Upper lobe of right lung (tissue), 1 donor: ENCODE measurements around the gene KLHDC8B. TPM values are rescaled to one million over a fixed set of nuclear protein-coding genes. Genes with fewer than 3 reads are reported as not detected.

Source experiments
- ATAC-seq: fragments of 200-7000 bp; cut with Tn5 transposase; one replicate; pipeline ENCODE4 v1.9.1; 2020; ENCODE audit warnings: mild to moderate bottlenecking, moderate library complexity
- DNase-seq: peaks from one replicate; pipeline ENCODE4 v3.0.0-alpha.2; 2020
- H3K27ac ChIP-seq: fragments of 200-600 bp; one replicate; pipeline ENCODE4 v1.8.0; 2022
- H3K27me3 ChIP-seq: fragments of 200-600 bp; one replicate; pipeline ENCODE4 v1.8.0; 2022; ENCODE audit warnings: mild to moderate bottlenecking
- H3K36me3 ChIP-seq: fragments of 200-600 bp; one replicate; pipeline ENCODE4 v1.8.0; 2022
- H3K4me1 ChIP-seq: fragments of 200-600 bp; one replicate; pipeline ENCODE4 v1.8.0; 2022
- H3K4me3 ChIP-seq: fragments of 200-600 bp; one replicate; pipeline ENCODE4 v1.8.0; 2022; ENCODE audit warnings: mild to moderate bottlenecking
- H3K9me3 ChIP-seq: fragments of 200-600 bp; one replicate; pipeline ENCODE4 v1.8.0; 2022
- intact Hi-C: fragments of 100-400 bp; cut with DNase I; formaldehyde crosslinking; loops from one replicate; pipeline ENCODE4 v1.11.0; 2022
- long read RNA-seq: library from polyadenylated mRNA; unstranded; transcript quantifications from one replicate; pipeline ENCODE4 v2.0.0, GENCODE V29; 2021
- total RNA-seq: library from RNA; stranded (reverse); fragmentation: NEBNext Ultra II Directional; extraction: Animal tissue kit (Norgen Biotek cat#: 25700); gene quantifications from one replicate; pipeline ENCODE4 v1.2.1, GENCODE V29; 2021
- TF ChIP-seq, protein P1 (sequence below): fragments of 200-600 bp; IDR thresholded peaks from one replicate; pipeline ENCODE4 v1.8.0; 2022; ENCODE audit warnings: antibody characterized with exemption
- donor health status: DM: no; HTN: yes; CAD: no; lungs with severe emphysema.

The KLHDC8B gene
- 22.4 TPM for total RNA-seq
- long read RNA-seq, transcript KLHDC8B-201 (6 exons, 1,959 nt): major isoform, 16 of 32 reads
- long read RNA-seq, partial matches to known transcripts: 8 of 32 reads
- long read RNA-seq, other reads (novel, unspliced or antisense): 7 of 32 reads

DNA sequence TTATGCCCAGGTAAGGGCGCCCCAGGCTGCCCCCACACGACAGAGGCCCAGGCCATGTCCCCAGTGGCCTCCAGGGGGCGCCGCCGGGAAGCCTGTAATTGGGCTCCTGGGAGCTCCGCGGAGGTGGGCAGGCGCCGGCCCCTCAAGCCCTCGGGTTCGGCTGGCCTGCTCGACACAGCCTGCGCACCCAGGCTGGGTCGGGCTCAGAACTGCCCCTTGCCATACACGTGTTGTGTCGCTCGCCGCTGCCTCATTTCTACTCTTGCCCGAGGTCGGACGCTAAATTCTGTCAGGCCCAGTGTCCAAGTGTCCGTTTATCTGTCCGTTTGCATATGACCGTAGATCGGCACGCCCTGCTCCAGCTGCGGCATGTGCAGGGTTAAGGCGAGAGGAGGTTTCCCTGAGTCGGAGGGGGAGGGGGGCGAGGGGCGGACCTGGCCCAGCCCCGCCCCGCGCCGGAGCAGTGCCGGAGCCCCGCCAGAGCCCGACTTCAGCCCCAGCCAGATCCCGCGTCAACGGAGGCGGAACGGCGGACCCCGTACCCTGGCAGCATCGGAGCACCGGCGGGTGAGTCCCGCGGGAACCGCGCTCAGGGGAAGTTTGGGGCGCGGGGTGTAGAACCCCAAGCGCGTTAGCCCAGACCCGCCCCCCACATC, at the start of gene KLHDC8B:
Gene KLHDC8B (plus strand): TSS at position 480 of the 656 bp plus-strand sequence. CDS start 1,172 bp downstream, outside the sequence.
- TF ChIP-seq, protein P1, sequence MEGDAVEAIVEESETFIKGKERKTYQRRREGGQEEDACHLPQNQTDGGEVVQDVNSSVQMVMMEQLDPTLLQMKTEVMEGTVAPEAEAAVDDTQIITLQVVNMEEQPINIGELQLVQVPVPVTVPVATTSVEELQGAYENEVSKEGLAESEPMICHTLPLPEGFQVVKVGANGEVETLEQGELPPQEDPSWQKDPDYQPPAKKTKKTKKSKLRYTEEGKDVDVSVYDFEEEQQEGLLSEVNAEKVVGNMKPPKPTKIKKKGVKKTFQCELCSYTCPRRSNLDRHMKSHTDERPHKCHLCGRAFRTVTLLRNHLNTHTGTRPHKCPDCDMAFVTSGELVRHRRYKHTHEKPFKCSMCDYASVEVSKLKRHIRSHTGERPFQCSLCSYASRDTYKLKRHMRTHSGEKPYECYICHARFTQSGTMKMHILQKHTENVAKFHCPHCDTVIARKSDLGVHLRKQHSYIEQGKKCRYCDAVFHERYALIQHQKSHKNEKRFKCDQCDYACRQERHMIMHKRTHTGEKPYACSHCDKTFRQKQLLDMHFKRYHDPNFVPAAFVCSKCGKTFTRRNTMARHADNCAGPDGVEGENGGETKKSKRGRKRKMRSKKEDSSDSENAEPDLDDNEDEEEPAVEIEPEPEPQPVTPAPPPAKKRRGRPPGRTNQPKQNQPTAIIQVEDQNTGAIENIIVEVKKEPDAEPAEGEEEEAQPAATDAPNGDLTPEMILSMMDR: peak; percentile 97
- intact Hi-C loops: loop anchor here (10.0 kb wide), 1 partner anchor 104 kb away; the partner anchor contains the start of gene C3orf62
- DNase-seq: peak; percentile 94
- peak; percentile 89 for ATAC-seq
- peak within 1 kb of the TSS; percentile 91 for H3K4me3 ChIP-seq
- peaks cover 33% of the 10 kb centered on the region for H3K4me1 ChIP-seq
- H3K27me3 ChIP-seq: no peaks in the 10 kb centered on the region
- peak within 1 kb of the TSS; percentile 81 for H3K27ac ChIP-seq
- no peaks in the 10 kb centered on the region for H3K9me3 ChIP-seq
- H3K36me3 ChIP-seq: peaks cover 24% of the 10 kb centered on the region

DNA sequence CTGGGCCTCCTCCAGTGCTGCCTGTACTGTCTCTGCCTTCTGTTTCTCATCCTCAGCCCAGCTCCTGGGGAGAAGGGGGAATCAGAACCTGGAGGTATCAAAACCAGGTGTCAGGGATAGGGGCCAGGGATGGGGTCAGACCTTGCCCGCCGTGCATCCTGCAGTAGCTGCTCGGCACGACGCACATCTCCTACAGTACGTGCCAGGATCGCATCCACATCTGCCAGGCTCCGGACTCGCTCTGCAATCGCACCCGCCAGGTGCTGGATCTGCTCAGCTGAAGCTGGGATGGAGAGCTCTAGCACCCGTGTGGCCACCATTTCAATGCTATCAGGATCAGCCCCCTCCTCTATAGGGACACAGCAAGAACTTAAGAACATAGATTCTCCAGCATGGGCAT, 49.4 kb upstream of the KLHDC8B start:
- Histone ChIP-seq H3K9me3 (no peaks in the 10 kb centered on the region), H3K27me3 (no peaks in the 10 kb centered on the region), H3K4me1 (peaks cover 17% of the 10 kb centered on the region), H3K4me3 (no peak overlapping the region), H3K36me3 (peaks cover 70% of the 10 kb centered on the region), H3K27ac (no peak overlapping the region)
- ATAC-seq: no peak
- intact Hi-C loops: no loop called here
- TF ChIP-seq, protein P1: no peak
- no peak for DNase-seq

DNA sequence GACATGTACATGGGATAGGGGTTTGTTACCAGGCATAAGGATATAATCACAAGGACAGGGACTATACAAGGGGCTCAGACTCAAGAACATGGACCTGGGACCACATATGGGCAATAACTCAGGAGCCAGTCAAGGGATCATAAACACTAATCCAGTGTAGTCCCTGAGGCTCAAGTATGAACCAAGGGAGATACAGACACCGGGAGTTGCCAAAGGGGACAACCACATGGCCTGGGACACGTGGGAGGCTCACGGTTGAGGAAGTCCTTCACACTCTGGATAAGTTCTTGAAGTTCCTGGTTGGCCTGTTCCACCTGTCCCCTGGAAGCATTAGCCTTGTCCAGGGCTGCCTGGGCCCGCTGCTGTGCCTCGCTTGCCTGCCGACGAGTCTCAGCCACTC, 48.9 kb upstream of the KLHDC8B start:
- intact Hi-C loops: no loop called here
- H3K36me3 ChIP-seq: peaks cover 66% of the 10 kb centered on the region
- TF ChIP-seq, protein P1: no peak

DNA sequence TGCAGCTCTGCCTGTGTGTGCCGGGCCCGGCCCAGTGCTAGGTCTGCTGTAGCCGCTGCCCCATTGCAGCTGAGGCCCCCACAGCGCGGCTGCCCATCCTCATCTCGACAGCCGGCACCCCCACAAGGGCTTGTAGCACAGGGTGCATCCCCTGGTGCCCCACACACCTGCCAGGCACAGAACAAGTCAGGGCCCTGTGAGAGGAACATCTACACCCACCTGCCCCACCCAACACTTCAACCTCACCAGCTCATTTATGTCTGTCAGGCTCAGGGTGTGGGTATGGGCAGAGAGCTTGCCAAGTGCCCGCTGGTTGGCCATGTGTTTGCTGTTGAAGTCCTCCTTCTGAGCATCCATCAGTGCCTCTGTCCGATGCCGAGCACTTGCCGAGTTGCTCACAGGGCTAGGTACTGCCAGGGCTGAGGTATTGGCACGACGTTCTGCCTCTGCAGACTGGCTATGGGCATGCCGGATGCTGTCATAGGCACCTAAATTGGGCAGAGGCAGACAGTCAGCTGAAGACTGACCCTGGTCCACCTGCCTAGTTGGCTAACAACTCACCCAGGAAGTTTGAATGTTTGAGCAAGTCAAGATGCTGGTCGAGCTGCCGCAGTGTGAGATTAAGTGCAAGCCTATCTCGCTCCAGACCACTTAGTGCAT, 48.4 kb upstream of the KLHDC8B start:
- DNase-seq (no peak), ATAC-seq (no peak)
- Histone ChIP-seq H3K9me3 (no peaks in the 10 kb centered on the region), H3K27ac (no peak overlapping the region), H3K4me1 (peaks cover 17% of the 10 kb centered on the region), H3K27me3 (no peaks in the 10 kb centered on the region), H3K36me3 (peaks cover 66% of the 10 kb centered on the region), H3K4me3 (no peak overlapping the region)
- intact Hi-C loops: no loop called here
- TF ChIP-seq, protein P1: no peak

More for the DNA sequence above, 48.9 kb upstream of the KLHDC8B start:
- no peak for ATAC-seq
- Histone ChIP-seq H3K9me3 (no peaks in the 10 kb centered on the region), H3K27me3 (no peaks in the 10 kb centered on the region), H3K27ac (no peak overlapping the region), H3K4me1 (peaks cover 17% of the 10 kb centered on the region), H3K4me3 (no peak overlapping the region)
- DNase-seq: no peak

DNA sequence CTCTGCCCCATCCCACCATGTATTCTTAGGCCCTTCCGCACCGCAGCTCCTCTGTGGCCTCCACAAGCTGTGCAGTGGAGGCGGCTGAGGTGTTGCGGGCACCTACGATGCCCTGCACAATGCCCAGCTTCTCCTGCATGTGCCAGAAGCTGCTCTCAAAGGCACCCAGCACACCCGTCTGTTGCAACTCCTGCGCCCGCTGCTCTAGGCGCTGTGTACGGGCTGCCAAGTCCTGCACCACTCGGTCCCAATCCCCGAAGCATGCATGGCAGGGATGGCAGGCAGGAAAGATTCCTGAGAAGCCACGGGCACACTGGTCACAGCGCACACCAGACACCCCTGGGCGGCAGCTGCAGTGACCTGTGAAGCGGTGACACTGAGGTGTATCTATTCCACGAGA, 47.7 kb upstream of the KLHDC8B start:
- ATAC-seq (no peak), DNase-seq (no peak)
- Histone ChIP-seq H3K4me3 (no peak overlapping the region), H3K4me1 (peaks cover 17% of the 10 kb centered on the region), H3K36me3 (peaks cover 66% of the 10 kb centered on the region), H3K27me3 (no peaks in the 10 kb centered on the region), H3K27ac (no peak overlapping the region), H3K9me3 (no peaks in the 10 kb centered on the region)
- TF ChIP-seq, protein P1: no peak
- intact Hi-C loops: no loop called here
